ENCODE measurements around the gene CLN6. TPM values are rescaled to one million over a fixed set of nuclear protein-coding genes. Genes with fewer than 3 reads are reported as not detected.

Gene CLN6
- total and polyA plus RNA-seq, 10 donors, result 9.8 to 38.6 (median 27.1) TPM

GRCh38 chr15:68184616-68185480, 44.7 kb downstream of the CLN6 start:
- no peak overlapping the region for H3K4me3 ChIP-seq
- H3K27me3 ChIP-seq (replicated peaks in 1 of 7), result no peaks in the 10 kb centered on the region
- peaks cover 2 to 100% (median 66%) of the 10 kb centered on the region in 6 donors for H3K36me3 ChIP-seq
- 62 to 91% (median 78%) methylated on average over 5 of the region's 5 CpGs for WGBS, 5 donors
- TF ChIP-seq POLR2A (IDR thresholded peaks at IDR 0.05) (no peak), CTCF (IDR thresholded peaks at IDR 0.05 in 8 of 11, conservative IDR thresholded peaks at IDR 0.05 in 3 of 11) (no peak), POLR2AphosphoS5 (IDR thresholded peaks at IDR 0.05) (peak in 1 of 3 donors; percentile 26)
- DNase-seq, result no peak
- no peaks in the 10 kb centered on the region for H3K9me3 ChIP-seq
- intact Hi-C loops (cut with DNase I; ENCODE audit: low total_unique reads), result no loop called here
- H3K4me1 ChIP-seq, result peaks cover 0 to 11% (median 0%) of the 10 kb centered on the region in 6 donors
- H3K27ac ChIP-seq, result peak overlapping the region in 3 of 8 donors; percentile 2 to 47 (median 40)

- H3K4me1 ChIP-seq, result peaks cover 0 to 11% (median 0%) of the 10 kb centered on the region in 6 donors
- no peaks in the 10 kb centered on the region for H3K27me3 ChIP-seq (replicated peaks in 1 of 7)
- WGBS, 5 donors, result 93 to 99% (median 95%) methylated on average over 5 of the region's 5 CpGs
- TF ChIP-seq POLR2AphosphoS5 (IDR thresholded peaks at IDR 0.05) (no peak), CTCF (IDR thresholded peaks at IDR 0.05 in 8 of 11, conservative IDR thresholded peaks at IDR 0.05 in 3 of 11) (no peak), POLR2A (IDR thresholded peaks at IDR 0.05) (no peak)
- H3K27ac ChIP-seq, result no peak overlapping the region
- no peak for DNase-seq
- no peaks in the 10 kb centered on the region for H3K9me3 ChIP-seq
- no peak overlapping the region for H3K4me3 ChIP-seq
- peaks cover 2 to 100% (median 64%) of the 10 kb centered on the region in 6 donors for H3K36me3 ChIP-seq
- intact Hi-C loops (cut with DNase I; ENCODE audit: low total_unique reads), result no loop called here
Measured at GRCh38 chr15:68183616-68184315, 45.8 kb downstream of the CLN6 start.

DNA sequence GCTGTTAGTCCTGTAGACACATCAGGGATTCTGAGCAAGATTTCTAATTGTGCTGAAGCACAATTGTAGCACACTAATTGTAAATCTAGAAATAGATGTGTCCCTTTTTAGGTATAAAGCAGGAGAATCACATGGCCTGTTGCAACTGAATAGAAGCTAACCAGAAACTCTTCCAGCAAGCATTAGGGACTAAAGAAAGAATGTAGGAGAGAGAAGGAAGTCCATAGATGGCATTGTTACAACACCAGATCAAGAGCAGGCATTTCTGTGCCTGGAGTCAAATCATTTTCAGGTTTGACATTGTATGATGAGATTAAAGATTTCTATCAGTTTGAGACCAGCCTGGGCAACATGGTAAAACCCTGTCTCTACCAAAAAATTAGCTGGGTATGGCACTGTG, 51.8 kb downstream of the CLN6 start:
- H3K9me3 ChIP-seq, result no peaks in the 10 kb centered on the region
- H3K4me3 ChIP-seq, result no peak overlapping the region
- intact Hi-C loops (cut with DNase I; ENCODE audit: low total_unique reads), result loop anchor here (10.0 kb wide), 1 partner anchor 57 kb away; no protein-coding TSS in a partner anchor
- DNase-seq, result no peak
- no peak for TF ChIP-seq POLR2AphosphoS5 (IDR thresholded peaks at IDR 0.05)
- TF ChIP-seq CTCF (IDR thresholded peaks at IDR 0.05 in 8 of 11, conservative IDR thresholded peaks at IDR 0.05 in 3 of 11), result no peak
- no peak for TF ChIP-seq POLR2A (IDR thresholded peaks at IDR 0.05)
- no peak overlapping the region for H3K27ac ChIP-seq
- no peaks in the 10 kb centered on the region for H3K27me3 ChIP-seq (replicated peaks in 1 of 7)
- H3K36me3 ChIP-seq, result peaks cover 0 to 99% (median 48%) of the 10 kb centered on the region in 6 donors
- peaks cover 0 to 7% (median 0%) of the 10 kb centered on the region in 6 donors for H3K4me1 ChIP-seq

- Histone ChIP-seq H3K27ac (no peak overlapping the region), H3K4me1 (peaks cover 0 to 7% (median 0%) of the 10 kb centered on the region in 6 donors), H3K27me3 (replicated peaks in 1 of 7) (no peaks in the 10 kb centered on the region), H3K4me3 (no peak overlapping the region), H3K36me3 (peaks cover 0 to 99% (median 41%) of the 10 kb centered on the region in 6 donors), H3K9me3 (no peaks in the 10 kb centered on the region)
- 95 to 97% (median 96%) methylated on average over 3 of the region's 3 CpGs for WGBS, 5 donors
- no peak for DNase-seq
- TF ChIP-seq POLR2AphosphoS5 (IDR thresholded peaks at IDR 0.05), result no peak
- TF ChIP-seq CTCF (IDR thresholded peaks at IDR 0.05 in 8 of 11, conservative IDR thresholded peaks at IDR 0.05 in 3 of 11), result no peak
- no peak for TF ChIP-seq POLR2A (IDR thresholded peaks at IDR 0.05)
- intact Hi-C loops (cut with DNase I; ENCODE audit: low total_unique reads), result loop anchor here (10.0 kb wide), 1 partner anchor 58 kb away; no protein-coding TSS in a partner anchor
Measured at GRCh38 chr15:68176601-68177000, 52.9 kb downstream of the CLN6 start.

Measured in spleen (tissue), 11 donors.